Measurements from ENCODE around the gene RFLNA.

The RFLNA gene

GRCh38 chr12:124354400-124354799 lies 59.5 kb downstream of the RFLNA start:
- Histone ChIP-seq H3K36me3 (ENCODE audit: insufficient read depth, low read length) (peaks cover 94% of the 10 kb centered on the region), H3K4me3 (ENCODE audit: low read length) (no peak overlapping the region), H3K4me1 (ENCODE audit: insufficient read depth, low read length) (no peaks in the 10 kb centered on the region)

GRCh38 chr12:124356221-124356620 lies 61.3 kb downstream of the RFLNA start:
- 95% methylated on average over 5 of the region's 5 CpGs for WGBS

More at GRCh38 chr12:124354400-124354799, 59.5 kb downstream of the RFLNA start:
- no peaks in the 10 kb centered on the region for H3K9me3 ChIP-seq (ENCODE audit: insufficient read depth, low read depth, low read length)
- H3K27me3 ChIP-seq (ENCODE audit: insufficient read depth, low read length) = no peaks in the 10 kb centered on the region
- WGBS = 87% methylated on average over 13 of the region's 13 CpGs
- H3K9ac ChIP-seq (ENCODE audit: low read depth, low read length) = no peak overlapping the region
- H3K27ac ChIP-seq (ENCODE audit: low read depth, low read length) = no peak overlapping the region

DNA sequence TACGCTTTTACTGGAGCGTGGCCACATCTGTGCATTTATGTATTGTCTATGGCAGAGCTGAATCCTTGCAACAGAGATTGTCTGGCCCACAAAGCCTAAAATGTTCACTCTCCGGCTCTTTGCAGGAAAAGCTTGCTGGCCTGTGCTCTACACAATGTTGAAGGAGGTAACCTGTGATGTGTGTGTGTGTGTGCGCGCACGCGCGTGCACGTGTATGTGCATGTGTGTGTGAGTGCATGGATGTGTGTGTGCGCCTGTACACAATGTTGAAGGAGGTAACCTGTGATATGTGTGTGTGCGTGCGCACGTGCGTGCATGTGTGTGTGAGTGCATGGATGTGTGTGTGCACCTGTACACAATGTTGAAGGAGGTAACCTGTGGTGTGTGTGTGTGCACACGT lies 62.7 kb downstream of the RFLNA start:
- H3K9me3 ChIP-seq (ENCODE audit: insufficient read depth, low read depth, low read length) = no peaks in the 10 kb centered on the region
- WGBS = 96% methylated on average over 15 of the region's 15 CpGs
- peaks cover 84% of the 10 kb centered on the region for H3K36me3 ChIP-seq (ENCODE audit: insufficient read depth, low read length)
- no peak overlapping the region for H3K27ac ChIP-seq (ENCODE audit: low read depth, low read length)
- H3K4me3 ChIP-seq (ENCODE audit: low read length) = no peak overlapping the region
- no peaks in the 10 kb centered on the region for H3K4me1 ChIP-seq (ENCODE audit: insufficient read depth, low read length)
- H3K9ac ChIP-seq (ENCODE audit: low read depth, low read length) = no peak overlapping the region
- no peaks in the 10 kb centered on the region for H3K27me3 ChIP-seq (ENCODE audit: insufficient read depth, low read length)

More at GRCh38 chr12:124356221-124356620, 61.3 kb downstream of the RFLNA start:
- H3K9me3 ChIP-seq (ENCODE audit: insufficient read depth, low read depth, low read length) = no peaks in the 10 kb centered on the region
- H3K9ac ChIP-seq (ENCODE audit: low read depth, low read length) = no peak overlapping the region
- peaks cover 91% of the 10 kb centered on the region for H3K36me3 ChIP-seq (ENCODE audit: insufficient read depth, low read length)
- H3K4me3 ChIP-seq (ENCODE audit: low read length) = no peak overlapping the region
- no peaks in the 10 kb centered on the region for H3K27me3 ChIP-seq (ENCODE audit: insufficient read depth, low read length)
- no peak overlapping the region for H3K27ac ChIP-seq (ENCODE audit: low read depth, low read length)
- no peaks in the 10 kb centered on the region for H3K4me1 ChIP-seq (ENCODE audit: insufficient read depth, low read length)

DNA sequence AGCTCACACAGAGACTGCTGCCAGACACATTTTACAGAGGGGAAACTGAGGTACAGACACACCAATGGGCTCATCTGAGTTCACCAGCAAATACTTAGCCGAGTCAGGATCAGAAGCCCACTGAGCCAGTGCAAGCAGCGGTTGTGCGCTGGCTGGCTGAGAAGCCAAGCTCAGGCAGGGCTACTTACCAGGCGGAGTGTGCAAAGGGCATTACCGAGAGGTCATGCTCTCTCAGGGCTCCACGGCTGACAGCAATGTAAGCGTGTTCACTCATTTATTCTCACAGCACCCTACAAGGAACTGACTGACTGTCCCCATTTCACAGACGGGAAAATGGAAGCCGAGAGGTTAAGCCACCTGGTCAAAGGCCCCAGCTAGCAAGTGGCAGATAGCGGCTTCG lies 63.7 kb downstream of the RFLNA start:
- no peak overlapping the region for H3K27ac ChIP-seq (ENCODE audit: low read depth, low read length)
- H3K9ac ChIP-seq (ENCODE audit: low read depth, low read length) = no peak overlapping the region
- WGBS = 96% methylated on average over 11 of the region's 11 CpGs
- no peaks in the 10 kb centered on the region for H3K27me3 ChIP-seq (ENCODE audit: insufficient read depth, low read length)
- peaks cover 79% of the 10 kb centered on the region for H3K36me3 ChIP-seq (ENCODE audit: insufficient read depth, low read length)
- H3K4me1 ChIP-seq (ENCODE audit: insufficient read depth, low read length) = no peaks in the 10 kb centered on the region
- H3K9me3 ChIP-seq (ENCODE audit: insufficient read depth, low read depth, low read length) = no peaks in the 10 kb centered on the region
- H3K4me3 ChIP-seq (ENCODE audit: low read length) = no peak overlapping the region

DNA sequence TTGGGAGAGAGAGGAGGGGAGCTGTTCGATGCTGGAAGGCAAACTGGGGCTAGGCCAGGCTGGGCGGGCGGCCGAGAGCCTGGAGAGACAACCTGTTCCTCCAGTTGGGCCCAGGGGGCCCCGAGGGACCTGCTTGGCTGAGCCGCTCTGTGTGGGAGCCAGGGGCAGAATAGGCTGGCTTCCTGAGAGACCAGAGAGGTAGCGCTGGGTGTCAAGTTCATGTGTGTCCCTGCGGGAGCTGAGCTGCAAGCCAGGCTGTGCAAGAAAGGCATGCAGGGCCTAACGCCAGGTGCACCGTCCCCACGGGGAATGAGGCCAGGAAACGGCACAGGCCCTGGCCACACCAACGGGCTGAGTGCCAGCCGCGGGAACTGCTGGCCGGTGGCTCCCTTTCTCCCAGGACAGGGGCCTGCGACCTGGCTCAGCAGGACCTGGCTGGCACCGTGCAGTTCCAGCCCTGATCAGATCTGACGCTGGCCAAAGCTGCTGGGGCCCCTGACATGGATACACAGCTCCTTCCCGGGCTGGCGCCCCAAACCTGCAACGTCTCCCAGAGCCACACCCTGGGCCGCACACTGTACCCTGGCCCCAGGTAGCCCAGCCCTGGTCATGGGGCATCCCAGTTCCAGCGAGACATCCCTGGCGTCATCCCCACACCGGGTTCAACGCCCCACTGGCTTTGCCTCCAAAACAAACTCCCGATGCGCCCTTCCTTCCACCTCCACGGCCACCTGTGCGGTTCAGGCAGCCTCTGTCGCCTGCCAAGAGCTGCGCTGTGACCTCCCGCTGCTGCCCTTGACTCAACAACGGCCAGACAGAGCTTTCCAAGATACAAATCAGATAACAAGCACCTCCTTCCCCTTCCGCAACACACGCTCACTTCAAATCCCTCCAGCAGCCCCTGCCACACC lies 65.0 kb downstream of the RFLNA start:
- H3K9ac ChIP-seq (ENCODE audit: low read depth, low read length) = no peak overlapping the region
- no peak overlapping the region for H3K4me3 ChIP-seq (ENCODE audit: low read length)
- H3K36me3 ChIP-seq (ENCODE audit: insufficient read depth, low read length) = peaks cover 66% of the 10 kb centered on the region
- no peak overlapping the region for H3K27ac ChIP-seq (ENCODE audit: low read depth, low read length)
- H3K27me3 ChIP-seq (ENCODE audit: insufficient read depth, low read length) = no peaks in the 10 kb centered on the region
- H3K9me3 ChIP-seq (ENCODE audit: insufficient read depth, low read depth, low read length) = no peaks in the 10 kb centered on the region
- 91% methylated on average over 37 of the region's 37 CpGs for WGBS
- H3K4me1 ChIP-seq (ENCODE audit: insufficient read depth, low read length) = no peaks in the 10 kb centered on the region

DNA sequence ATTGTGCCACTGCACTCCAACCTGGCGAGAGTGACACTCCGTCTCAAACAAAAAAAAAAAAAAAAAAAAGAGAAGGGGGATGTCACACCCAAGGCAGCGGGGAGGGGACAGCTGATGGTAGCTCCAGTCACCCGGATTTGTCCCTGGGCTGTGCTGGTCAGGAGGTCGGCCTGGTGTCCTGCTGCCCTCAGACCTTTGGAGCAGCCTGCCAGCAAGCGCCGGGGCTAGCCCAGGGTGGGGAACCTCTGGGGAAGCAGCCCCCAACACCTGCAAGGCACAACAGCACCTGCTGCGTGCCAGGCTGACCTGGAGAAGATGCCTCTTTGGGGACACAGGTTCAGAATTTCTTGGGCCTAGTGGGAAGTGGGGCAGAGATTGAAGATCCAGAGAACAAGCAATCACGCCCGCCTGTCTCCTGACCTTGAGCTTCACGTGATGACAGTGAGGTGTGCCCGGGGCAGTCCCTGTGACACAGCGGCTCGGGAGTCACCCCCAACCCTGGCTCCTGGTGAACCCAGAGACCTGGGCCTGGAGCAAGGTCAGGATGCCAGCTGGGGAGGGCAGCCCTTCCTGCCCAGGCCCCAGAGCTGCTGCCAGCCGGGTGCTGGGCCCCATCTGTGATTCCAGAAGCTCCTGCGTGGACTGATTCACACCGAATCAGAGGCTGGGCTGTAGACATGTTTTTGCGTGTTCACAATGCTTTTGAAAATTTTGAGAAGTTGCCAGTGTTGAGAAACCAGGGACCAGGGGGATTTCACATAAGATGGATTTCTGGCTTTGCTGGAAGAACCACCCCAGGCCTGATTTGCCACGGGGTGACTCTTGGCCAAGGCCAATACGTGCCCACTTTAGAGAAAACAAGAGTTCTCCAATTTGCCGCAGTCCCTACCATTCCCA lies 66.4 kb downstream of the RFLNA start:
- Histone ChIP-seq H3K27me3 (ENCODE audit: insufficient read depth, low read length) (no peaks in the 10 kb centered on the region), H3K36me3 (ENCODE audit: insufficient read depth, low read length) (peaks cover 61% of the 10 kb centered on the region), H3K9me3 (ENCODE audit: insufficient read depth, low read depth, low read length) (no peaks in the 10 kb centered on the region), H3K4me3 (ENCODE audit: low read length) (no peak overlapping the region), H3K27ac (ENCODE audit: low read depth, low read length) (no peak overlapping the region), H3K4me1 (ENCODE audit: insufficient read depth, low read length) (no peaks in the 10 kb centered on the region), H3K9ac (ENCODE audit: low read depth, low read length) (no peak overlapping the region)
- WGBS = 93% methylated on average over 21 of the region's 21 CpGs

GRCh38 chr12:124361996-124362395 lies 67.1 kb downstream of the RFLNA start:
- H3K27ac ChIP-seq (ENCODE audit: low read depth, low read length) = no peak overlapping the region

GRCh38 chr12:124363353-124363965 lies 68.6 kb downstream of the RFLNA start:
- no peaks in the 10 kb centered on the region for H3K27me3 ChIP-seq (ENCODE audit: insufficient read depth, low read length)
- no peak overlapping the region for H3K9ac ChIP-seq (ENCODE audit: low read depth, low read length)
- WGBS = 95% methylated on average over 23 of the region's 23 CpGs
- peaks cover 51% of the 10 kb centered on the region for H3K36me3 ChIP-seq (ENCODE audit: insufficient read depth, low read length)
- H3K4me1 ChIP-seq (ENCODE audit: insufficient read depth, low read length) = no peaks in the 10 kb centered on the region
- no peak overlapping the region for H3K4me3 ChIP-seq (ENCODE audit: low read length)
- no peaks in the 10 kb centered on the region for H3K9me3 ChIP-seq (ENCODE audit: insufficient read depth, low read depth, low read length)
- H3K27ac ChIP-seq (ENCODE audit: low read depth, low read length) = no peak overlapping the region

More at GRCh38 chr12:124361996-124362395, 67.1 kb downstream of the RFLNA start:
- no peaks in the 10 kb centered on the region for H3K4me1 ChIP-seq (ENCODE audit: insufficient read depth, low read length)
- H3K4me3 ChIP-seq (ENCODE audit: low read length) = no peak overlapping the region
- 97% methylated on average over 15 of the region's 15 CpGs for WGBS
- H3K36me3 ChIP-seq (ENCODE audit: insufficient read depth, low read length) = peaks cover 61% of the 10 kb centered on the region
- H3K9me3 ChIP-seq (ENCODE audit: insufficient read depth, low read depth, low read length) = no peaks in the 10 kb centered on the region
- no peaks in the 10 kb centered on the region for H3K27me3 ChIP-seq (ENCODE audit: insufficient read depth, low read length)
- H3K9ac ChIP-seq (ENCODE audit: low read depth, low read length) = no peak overlapping the region

GRCh38 chr12:124364543-124364942 lies 69.7 kb downstream of the RFLNA start:
- 95% methylated on average over 11 of the region's 11 CpGs for WGBS
- Histone ChIP-seq H3K27me3 (ENCODE audit: insufficient read depth, low read length) (no peaks in the 10 kb centered on the region), H3K9me3 (ENCODE audit: insufficient read depth, low read depth, low read length) (no peaks in the 10 kb centered on the region), H3K27ac (ENCODE audit: low read depth, low read length) (no peak overlapping the region), H3K36me3 (ENCODE audit: insufficient read depth, low read length) (peaks cover 41% of the 10 kb centered on the region), H3K9ac (ENCODE audit: low read depth, low read length) (no peak overlapping the region), H3K4me1 (ENCODE audit: insufficient read depth, low read length) (no peaks in the 10 kb centered on the region), H3K4me3 (ENCODE audit: low read length) (no peak overlapping the region)
